Spleen (tissue), 7 donors: ENCODE data around the gene UACA.

Experiments used
- POLR2A ChIP-seq, 3 donors: fragments of 450-650 bp; IDR thresholded peaks; one replicate each; pipeline ENCODE4 v1.5.1; 2017; ENCODE audit warnings: antibody characterized with exemption in 3 of 3, mild to moderate bottlenecking in 1 of 3
- POLR2AphosphoS5 ChIP-seq, 3 donors: sonication (generic); formaldehyde crosslinking; IDR thresholded peaks; one replicate each; pipeline ENCODE4 v1.5.1; 2017; ENCODE audit warnings: antibody characterized with exemption in 3 of 3
- TF ChIP-seq, protein P1 (sequence below), 11 experiments: fragments of 200-600 bp in 7 of 11; fragments of 450-650 bp in 4 of 11; sonication (generic) in 4 of 11; IDR thresholded peaks in 8 of 11; conservative IDR thresholded peaks in 3 of 11; 1 replicate in 7 of 11; 2 replicates in 4 of 11; pipeline versions ENCODE4 v1.4.0 to v1.8.0; 2016 to 2021; ENCODE audit warnings: antibody characterized with exemption in 11 of 11, inconsistent platforms in 4 of 11, mild to moderate bottlenecking in 1 of 11
- donor health status: DM: no; HTN: no; CAD: no; lungs with moderate emphysema.
- donor health status: DM: no; HTN: no; CAD: no.
- donor health status: DM: no; HTN: no; CAD: no.

DNA sequence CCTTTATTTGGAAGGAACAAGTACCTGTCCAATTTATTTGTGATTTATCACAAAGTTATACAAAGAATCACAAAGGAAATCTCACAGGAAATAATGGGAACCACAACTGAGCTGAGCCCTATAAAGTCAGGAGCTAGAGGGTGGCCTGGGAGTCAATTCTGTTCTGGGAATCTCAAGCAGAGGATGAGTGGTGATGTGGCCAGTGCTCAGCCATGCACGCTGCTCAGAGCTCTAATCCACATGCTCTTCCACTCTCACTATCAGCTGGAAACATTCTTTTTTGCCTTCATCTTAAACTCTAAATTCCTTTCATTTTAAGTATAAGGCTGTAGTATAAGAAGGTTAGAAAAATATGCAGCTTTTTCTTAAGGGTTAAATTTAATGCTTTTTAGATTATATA is 36.6 kb downstream of the UACA start:
- TF ChIP-seq, protein P1, sequence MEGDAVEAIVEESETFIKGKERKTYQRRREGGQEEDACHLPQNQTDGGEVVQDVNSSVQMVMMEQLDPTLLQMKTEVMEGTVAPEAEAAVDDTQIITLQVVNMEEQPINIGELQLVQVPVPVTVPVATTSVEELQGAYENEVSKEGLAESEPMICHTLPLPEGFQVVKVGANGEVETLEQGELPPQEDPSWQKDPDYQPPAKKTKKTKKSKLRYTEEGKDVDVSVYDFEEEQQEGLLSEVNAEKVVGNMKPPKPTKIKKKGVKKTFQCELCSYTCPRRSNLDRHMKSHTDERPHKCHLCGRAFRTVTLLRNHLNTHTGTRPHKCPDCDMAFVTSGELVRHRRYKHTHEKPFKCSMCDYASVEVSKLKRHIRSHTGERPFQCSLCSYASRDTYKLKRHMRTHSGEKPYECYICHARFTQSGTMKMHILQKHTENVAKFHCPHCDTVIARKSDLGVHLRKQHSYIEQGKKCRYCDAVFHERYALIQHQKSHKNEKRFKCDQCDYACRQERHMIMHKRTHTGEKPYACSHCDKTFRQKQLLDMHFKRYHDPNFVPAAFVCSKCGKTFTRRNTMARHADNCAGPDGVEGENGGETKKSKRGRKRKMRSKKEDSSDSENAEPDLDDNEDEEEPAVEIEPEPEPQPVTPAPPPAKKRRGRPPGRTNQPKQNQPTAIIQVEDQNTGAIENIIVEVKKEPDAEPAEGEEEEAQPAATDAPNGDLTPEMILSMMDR (IDR thresholded peaks at IDR 0.05 in 8 of 11, conservative IDR thresholded peaks at IDR 0.05 in 3 of 11) = no peak
- TF ChIP-seq POLR2A (IDR thresholded peaks at IDR 0.05) (no peak), POLR2AphosphoS5 (IDR thresholded peaks at IDR 0.05) (no peak)
